T-helper 9 cell (primary cell): ENCODE measurements around the gene RPL9.
"Not testable (repeated sequence)": the region's sequence is repeated elsewhere in the genome, so short reads cannot be mapped to it uniquely, and the experiment has no call there.

Experiments
- DNase-seq: peaks from one replicate; pipeline ENCODE4 v3.0.0-alpha.2; 2020

RPL9 gene

GRCh38 chr4:39422247-39422646 is 36.5 kb downstream of the RPL9 start:
- no peak for DNase-seq

GRCh38 chr4:39415678-39416283 is 42.9 kb downstream of the RPL9 start:
- no peak for DNase-seq

GRCh38 chr4:39411561-39411960 is 47.2 kb downstream of the RPL9 start:
- not testable (repeated sequence) for DNase-seq

- no peak for DNase-seq
These were observed 48.3 kb downstream of the RPL9 start for GRCh38 chr4:39410415-39410814.

GRCh38 chr4:39407584-39407885 is 51.2 kb downstream of the RPL9 start:
- no peak for DNase-seq

GRCh38 chr4:39406763-39407583 is 51.7 kb downstream of the RPL9 start, which contains the start of gene KLB:
TSS of gene KLB (plus strand) at chr4:39406930. CDS start at chr4:39406950, 20 bp downstream.
- DNase-seq, result no peak
